ENCODE data around the gene KCNIP1. TPM values are rescaled to one million over a fixed set of nuclear protein-coding genes. Genes with fewer than 3 reads are reported as not detected.

KCNIP1 gene
- total RNA-seq, 3 donors from 2014 or later (not counting 1 experiment from before 2014, with no cell fraction given), result not detected

DNA sequence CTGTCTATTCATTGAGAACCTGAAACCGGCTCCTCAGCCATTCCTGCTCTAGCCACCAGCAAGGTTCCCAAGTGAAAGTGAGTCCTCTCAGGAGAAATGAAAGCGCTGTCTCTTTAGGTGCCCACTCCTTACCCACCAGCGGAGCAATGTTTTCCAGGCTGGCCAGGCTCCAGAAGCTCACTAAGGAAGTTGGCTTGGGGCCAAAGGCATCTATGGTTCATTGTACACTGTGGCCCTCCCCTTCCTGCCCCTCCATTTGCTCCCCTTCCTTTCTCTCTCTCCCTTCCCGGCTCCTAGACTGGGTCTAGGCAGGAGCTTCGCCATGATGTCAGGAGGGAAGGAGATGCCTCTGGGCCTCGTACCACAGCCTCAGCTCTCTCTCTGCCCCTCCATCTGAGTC lies 278.6 kb downstream of the KCNIP1 start:
- H3K27ac Mint-ChIP-seq, result no peak overlapping the region
- no peak overlapping the region for H3K4me3 ChIP-seq (ENCODE audit: low read length)
- no peaks in the 10 kb centered on the region for H3K9me3 ChIP-seq (ENCODE audit: control insufficient read depth, insufficient read depth, low read length)
- intact Hi-C loops (cut with micrococcal nuclease), result no loop called here
- ATAC-seq (no peak), DNase-seq (no peak)
- H3K36me3 Mint-ChIP-seq, result no peaks in the 10 kb centered on the region
- no peaks in the 10 kb centered on the region for H3K36me3 ChIP-seq (ENCODE audit: control insufficient read depth, insufficient read depth, low read length)
- WGBS (ENCODE audit: insufficient coverage), result 79% methylated on average over 6 of the region's 6 CpGs
- no peaks in the 10 kb centered on the region for H3K27me3 ChIP-seq (ENCODE audit: control insufficient read depth, insufficient read depth, low read length)
- H3K9me3 Mint-ChIP-seq, result no peaks in the 10 kb centered on the region
- no peaks in the 10 kb centered on the region for H3K4me1 ChIP-seq (ENCODE audit: control insufficient read depth, insufficient read depth, low read length)
- H3K4me3 Mint-ChIP-seq, result no peak overlapping the region
- H3K27ac ChIP-seq (ENCODE audit: low read length), result no peak overlapping the region
- TF ChIP-seq, protein P1, sequence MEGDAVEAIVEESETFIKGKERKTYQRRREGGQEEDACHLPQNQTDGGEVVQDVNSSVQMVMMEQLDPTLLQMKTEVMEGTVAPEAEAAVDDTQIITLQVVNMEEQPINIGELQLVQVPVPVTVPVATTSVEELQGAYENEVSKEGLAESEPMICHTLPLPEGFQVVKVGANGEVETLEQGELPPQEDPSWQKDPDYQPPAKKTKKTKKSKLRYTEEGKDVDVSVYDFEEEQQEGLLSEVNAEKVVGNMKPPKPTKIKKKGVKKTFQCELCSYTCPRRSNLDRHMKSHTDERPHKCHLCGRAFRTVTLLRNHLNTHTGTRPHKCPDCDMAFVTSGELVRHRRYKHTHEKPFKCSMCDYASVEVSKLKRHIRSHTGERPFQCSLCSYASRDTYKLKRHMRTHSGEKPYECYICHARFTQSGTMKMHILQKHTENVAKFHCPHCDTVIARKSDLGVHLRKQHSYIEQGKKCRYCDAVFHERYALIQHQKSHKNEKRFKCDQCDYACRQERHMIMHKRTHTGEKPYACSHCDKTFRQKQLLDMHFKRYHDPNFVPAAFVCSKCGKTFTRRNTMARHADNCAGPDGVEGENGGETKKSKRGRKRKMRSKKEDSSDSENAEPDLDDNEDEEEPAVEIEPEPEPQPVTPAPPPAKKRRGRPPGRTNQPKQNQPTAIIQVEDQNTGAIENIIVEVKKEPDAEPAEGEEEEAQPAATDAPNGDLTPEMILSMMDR (IDR thresholded peaks at IDR 0.05), result no peak
- peaks cover 0 to 6% of the 10 kb centered on the region in 2 donors for H3K27me3 Mint-ChIP-seq (ENCODE audit: low read depth in 2 of 2)
- H3K4me1 Mint-ChIP-seq, result no peaks in the 10 kb centered on the region

DNA sequence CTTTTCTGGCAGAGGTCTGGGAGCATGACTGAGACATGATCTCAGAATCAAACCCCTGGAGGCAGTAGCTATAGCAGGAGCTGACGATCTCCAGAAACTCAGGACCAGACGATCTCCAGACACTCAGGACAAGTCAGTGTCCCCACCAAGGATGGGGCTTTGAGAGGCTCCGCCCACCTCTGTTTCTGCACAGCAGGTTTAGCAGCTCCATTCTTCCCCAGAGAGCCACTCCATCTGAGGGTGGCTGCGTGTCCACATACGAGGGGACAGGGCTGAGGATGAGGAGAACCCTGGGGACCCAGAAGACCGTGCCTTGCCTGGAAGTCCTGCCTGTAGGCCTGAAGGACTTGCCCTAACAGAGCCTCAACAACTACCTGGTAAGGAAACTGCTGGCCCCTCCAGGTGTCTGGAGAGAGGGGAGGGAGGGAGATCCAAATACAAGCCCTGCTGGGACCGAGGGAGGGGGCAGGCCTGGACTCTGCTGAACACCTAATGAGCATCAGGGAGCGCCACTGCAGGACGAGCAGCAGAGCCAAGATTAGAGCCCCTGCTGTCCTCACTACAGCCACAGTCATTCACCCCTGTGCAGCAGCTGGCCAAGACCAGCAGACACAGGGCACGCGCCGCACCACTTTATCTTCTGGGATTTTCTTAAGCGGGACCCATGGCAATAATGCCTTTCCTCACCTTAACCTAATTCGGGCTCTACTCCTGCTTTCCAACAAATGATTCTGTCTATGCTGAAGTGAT lies 279.9 kb downstream of the KCNIP1 start, which contains the start of gene GABRP:
Gene GABRP (plus strand): TSS at position 228 of the 750 bp plus-strand sequence. CDS start 4,891 bp downstream, outside the sequence.
- intact Hi-C loops (cut with micrococcal nuclease), result no loop called here
- DNase-seq, result no peak
- Histone ChIP-seq H3K4me3 (ENCODE audit: low read length) (no peak within 1 kb of the TSS), H3K9me3 (ENCODE audit: control insufficient read depth, insufficient read depth, low read length) (no peaks in the 10 kb centered on the region), H3K4me1 (ENCODE audit: control insufficient read depth, insufficient read depth, low read length) (no peaks in the 10 kb centered on the region), H3K27me3 (ENCODE audit: control insufficient read depth, insufficient read depth, low read length) (no peaks in the 10 kb centered on the region), H3K36me3 (ENCODE audit: control insufficient read depth, insufficient read depth, low read length) (no peaks in the 10 kb centered on the region), H3K27ac (ENCODE audit: low read length) (no peak within 1 kb of the TSS)
- no peak for ATAC-seq
- Mint-ChIP-seq H3K9me3 (no peaks in the 10 kb centered on the region), H3K27me3 (ENCODE audit: low read depth in 2 of 2) (peaks cover 0 to 6% of the 10 kb centered on the region in 2 donors), H3K4me3 (no peak within 1 kb of the TSS), H3K27ac (no peak within 1 kb of the TSS), H3K4me1 (no peaks in the 10 kb centered on the region), H3K36me3 (no peaks in the 10 kb centered on the region)
- 88% methylated on average over 12 of the region's 14 CpGs for WGBS (ENCODE audit: insufficient coverage)
- TF ChIP-seq, protein P1 (IDR thresholded peaks at IDR 0.05), result no peak

DNA sequence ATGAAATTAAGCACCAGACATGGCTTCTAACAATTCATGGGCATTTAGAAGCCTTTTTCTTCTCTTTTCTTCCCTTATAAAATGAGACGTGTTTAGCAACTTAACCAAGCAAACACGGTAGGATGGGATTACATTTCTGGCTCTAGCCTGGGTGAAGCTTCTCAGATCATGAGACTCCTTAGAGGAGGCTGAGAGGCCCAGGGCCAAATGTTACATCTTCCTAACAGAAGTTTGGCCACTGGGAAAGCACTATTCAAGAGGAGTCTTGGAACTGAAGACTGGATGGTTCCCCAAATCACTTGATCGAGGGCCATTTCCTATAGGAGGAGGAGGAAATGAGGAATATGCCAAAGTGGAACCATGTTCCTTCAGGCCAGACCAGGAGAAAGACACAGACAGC lies 281.6 kb downstream of the KCNIP1 start:
- DNase-seq (no peak), ATAC-seq (no peak)
- Mint-ChIP-seq H3K27ac (no peak overlapping the region), H3K9me3 (no peaks in the 10 kb centered on the region), H3K27me3 (ENCODE audit: low read depth in 2 of 2) (peaks cover 0 to 6% of the 10 kb centered on the region in 2 donors), H3K36me3 (no peaks in the 10 kb centered on the region), H3K4me3 (no peak overlapping the region), H3K4me1 (no peaks in the 10 kb centered on the region)
- Histone ChIP-seq H3K4me3 (ENCODE audit: low read length) (no peak overlapping the region), H3K27me3 (ENCODE audit: control insufficient read depth, insufficient read depth, low read length) (no peaks in the 10 kb centered on the region), H3K9me3 (ENCODE audit: control insufficient read depth, insufficient read depth, low read length) (no peaks in the 10 kb centered on the region), H3K27ac (ENCODE audit: low read length) (no peak overlapping the region), H3K36me3 (ENCODE audit: control insufficient read depth, insufficient read depth, low read length) (no peaks in the 10 kb centered on the region), H3K4me1 (ENCODE audit: control insufficient read depth, insufficient read depth, low read length) (no peaks in the 10 kb centered on the region)
- TF ChIP-seq, protein P1 (IDR thresholded peaks at IDR 0.05), result no peak
- intact Hi-C loops (cut with micrococcal nuclease), result no loop called here
- WGBS (ENCODE audit: insufficient coverage), result 83% methylated on average over 3 of the region's 3 CpGs

Other genes with a start within 250 kb of the KCNIP1 start
- gene LCP2, start 206.2 kb upstream of the KCNIP1 start, total RNA-seq, result 100 to 1,000 TPM; 376 to 488 (median 450) TPM
- gene KCNMB1, start 114.7 kb upstream of the KCNIP1 start, total RNA-seq, result under 1 TPM; 0.23 to 0.48 (median 0.35) TPM

All from natural killer cell (primary cell).